Esophagus muscularis mucosa (tissue), 3 donors: ENCODE measurements around the gene XYLT1.

Source experiments
- CTCF ChIP-seq, 3 experiments: fragments of 200-600 bp in 2 of 3; fragments of 450-650 bp in 1 of 3; sonication (generic) in 2 of 3; IDR thresholded peaks; one replicate each; pipeline ENCODE4 v1.5.1; 2017 to 2019; ENCODE audit warnings: antibody characterized with exemption in 3 of 3, mild to moderate bottlenecking in 2 of 3, moderate library complexity in 1 of 3
- POLR2AphosphoS5 ChIP-seq, 2 donors: sonication (generic); formaldehyde crosslinking; IDR thresholded peaks; one replicate each; pipeline ENCODE4 v1.6.1; 2017; ENCODE audit warnings: antibody characterized with exemption in 2 of 2

GRCh38 chr16:17372386-17372785 is 98.4 kb downstream of the XYLT1 start:
- TF ChIP-seq CTCF (IDR thresholded peaks at IDR 0.05): no peak
- TF ChIP-seq POLR2AphosphoS5 (IDR thresholded peaks at IDR 0.05): no peak
